HG03521 (cell line): Measurements from ENCODE around the gene ZFAND3.
"Not testable (repeated sequence)": the region's sequence is repeated elsewhere in the genome, so short reads cannot be mapped to it uniquely, and the experiment has no call there.

Experiments
- ATAC-seq: cut with Tn5 transposase; IDR thresholded peaks from one replicate; pipeline ENCODE4 v1.9.1; 2021; ENCODE audit warnings: mild to moderate bottlenecking, moderate library complexity; ENCODE audit not compliant: unreplicated experiment

Gene ZFAND3

DNA sequence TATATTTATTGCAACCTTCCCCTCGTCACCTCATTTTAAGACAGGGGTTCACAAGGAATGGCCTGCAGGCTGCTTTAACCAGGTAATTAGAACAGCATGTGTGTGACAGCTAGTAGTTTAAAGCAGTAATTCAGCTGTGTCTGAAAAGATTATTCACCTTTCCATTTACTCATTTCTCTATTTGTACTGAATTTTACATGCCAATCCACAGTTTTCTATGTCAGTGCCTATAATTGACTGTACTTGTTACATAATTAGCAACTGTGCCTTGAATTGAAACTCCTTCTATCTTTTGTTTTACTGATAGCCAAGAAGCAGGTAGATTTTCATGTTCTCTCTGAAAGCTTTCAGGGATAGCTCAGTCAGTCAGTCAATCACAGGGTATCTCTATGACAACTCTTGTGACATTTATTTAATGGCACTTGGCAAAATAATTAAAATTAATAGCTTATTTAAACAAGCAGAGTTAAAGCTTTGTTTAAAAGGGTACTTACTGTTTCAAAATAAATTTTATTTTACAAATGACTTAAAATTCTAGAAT, 214.0 kb downstream of the ZFAND3 start:
- ATAC-seq, result no peak

DNA sequence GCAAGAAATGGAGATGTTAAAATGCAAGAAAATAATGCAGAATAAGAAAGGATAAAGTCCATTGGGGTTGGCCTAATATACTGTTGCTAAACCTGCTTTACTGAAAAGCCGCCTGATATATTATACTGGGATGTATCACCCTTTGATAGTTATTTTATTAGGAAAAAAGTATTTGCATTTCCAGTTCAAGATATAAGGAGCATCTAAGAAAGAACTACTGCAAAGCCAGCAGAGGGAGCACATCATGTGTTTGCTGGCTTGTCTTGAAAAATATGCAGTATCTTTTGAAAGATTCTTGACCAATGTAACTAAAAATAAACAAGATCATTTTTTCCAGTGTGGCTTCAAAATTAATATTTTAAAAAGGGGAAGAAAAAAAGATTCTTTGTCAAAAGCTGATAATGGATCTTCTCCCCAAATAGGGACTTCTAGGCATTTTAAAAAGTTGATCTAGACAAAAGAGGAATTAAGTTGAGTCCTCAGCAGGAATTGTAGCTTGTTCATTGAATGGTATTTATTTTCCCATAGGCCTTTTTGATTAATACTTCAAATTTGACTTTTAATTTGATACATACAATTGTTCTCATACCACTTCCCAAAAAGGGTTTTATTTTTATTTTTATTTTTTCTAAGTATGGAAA, 214.9 kb downstream of the ZFAND3 start:
- ATAC-seq, result no peak

DNA sequence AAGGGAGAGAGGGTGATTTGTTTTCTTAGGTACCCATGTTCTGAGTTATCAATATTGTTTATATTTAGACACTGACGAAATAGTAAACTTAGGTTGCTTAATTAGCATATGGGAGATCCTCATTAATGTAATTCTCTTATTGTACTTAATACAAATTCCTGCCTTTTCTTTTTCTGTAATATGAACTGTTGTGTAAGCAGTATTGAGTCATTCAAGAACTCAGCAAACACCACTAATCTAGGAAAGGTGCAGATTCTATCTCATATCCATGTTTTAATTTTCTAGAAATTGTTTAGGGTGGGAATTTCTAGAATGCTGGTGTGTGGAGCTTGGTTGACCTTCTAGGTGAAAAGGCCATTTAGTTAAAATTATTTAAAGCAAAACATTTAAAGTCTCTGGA, 216.0 kb downstream of the ZFAND3 start:
- no peak for ATAC-seq

DNA sequence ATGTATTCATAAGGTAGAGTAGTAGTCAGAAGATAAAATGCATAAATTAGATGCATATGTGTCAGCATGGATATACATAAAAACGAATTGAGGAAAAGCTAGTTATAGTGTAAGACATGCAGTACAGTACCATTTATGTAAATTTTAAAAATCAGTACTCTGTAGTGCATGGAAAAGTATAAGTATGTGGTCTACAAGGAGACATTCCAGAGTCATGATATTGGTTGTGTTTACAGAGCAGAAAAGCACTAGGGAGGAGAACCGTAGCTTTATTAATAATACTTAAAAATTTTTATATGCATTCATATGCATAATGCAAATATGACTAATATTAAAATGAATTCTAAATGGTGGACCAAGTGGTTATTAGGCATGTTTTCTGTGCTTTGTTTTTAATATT, 220.0 kb downstream of the ZFAND3 start:
- ATAC-seq, result no peak

DNA sequence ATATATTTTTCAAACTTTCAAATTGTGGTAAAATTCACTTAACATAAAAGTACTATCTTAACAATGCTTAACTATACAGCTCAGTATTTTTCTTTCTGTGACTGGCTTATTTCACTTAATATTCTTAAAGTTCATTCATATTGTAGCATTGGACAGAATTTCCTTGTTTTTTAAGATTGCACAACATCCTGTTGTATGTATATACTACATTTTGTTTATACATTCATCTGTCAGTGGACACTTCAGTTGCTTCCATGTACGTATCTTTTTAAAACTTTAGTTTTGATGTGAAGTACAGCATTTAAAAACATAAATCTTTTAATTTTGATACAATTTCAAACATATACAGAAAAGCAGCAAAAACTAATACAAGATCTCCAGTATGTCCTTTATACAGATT, 220.7 kb downstream of the ZFAND3 start:
- no peak for ATAC-seq

DNA sequence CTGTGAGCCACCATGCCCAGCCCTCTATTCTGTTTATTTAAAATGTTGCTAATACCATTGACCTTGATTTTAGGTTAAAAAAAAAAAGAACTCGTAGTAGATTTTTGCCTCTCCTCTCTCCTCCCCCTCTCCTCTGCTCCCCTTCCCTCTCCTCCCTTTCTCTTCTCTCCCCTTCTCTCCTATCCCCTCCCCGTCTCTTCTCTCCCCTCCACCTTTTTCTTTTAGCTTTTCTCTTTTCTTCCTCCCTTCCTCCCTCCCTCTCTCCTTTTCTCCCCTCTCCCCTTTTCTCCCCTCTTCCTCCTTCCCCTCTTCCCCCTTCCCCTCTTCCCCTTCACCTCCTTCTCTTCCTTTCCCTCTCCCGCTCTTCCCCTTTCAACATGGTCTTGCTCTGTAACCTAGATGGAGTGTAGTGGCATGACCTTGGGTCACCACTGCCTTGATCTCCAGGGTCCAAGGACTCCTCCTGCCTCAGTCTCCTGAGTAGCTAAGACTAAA, 223.8 kb downstream of the ZFAND3 start:
- ATAC-seq, result no peak

DNA sequence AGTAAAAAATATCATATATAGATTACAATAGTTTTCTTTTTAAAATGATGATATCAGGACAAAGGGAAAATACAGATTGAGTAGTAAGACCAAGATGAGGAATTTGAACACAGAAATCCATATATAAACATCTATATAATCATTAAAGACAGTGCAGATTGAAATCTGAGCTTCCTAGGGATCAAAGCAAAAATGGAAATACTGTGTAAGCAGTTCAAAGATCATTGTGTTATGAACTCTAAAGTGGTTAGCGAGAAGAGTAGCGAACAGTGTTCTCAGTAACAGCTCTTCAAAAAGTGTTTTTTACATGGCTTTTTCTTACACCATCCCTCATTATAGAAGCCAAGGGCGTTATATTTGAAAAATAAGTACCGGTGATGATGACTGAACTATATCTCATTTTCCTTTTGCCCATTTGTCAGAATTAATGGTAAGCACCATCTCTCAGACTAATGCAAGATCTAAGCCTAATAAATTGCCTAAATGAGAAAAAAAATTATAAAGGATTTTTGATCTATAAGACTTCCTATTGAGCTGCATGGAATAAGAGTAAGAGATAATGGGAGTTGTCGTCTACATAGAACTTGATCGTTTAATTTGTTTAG, 226.3 kb downstream of the ZFAND3 start:
- ATAC-seq, result no peak

DNA sequence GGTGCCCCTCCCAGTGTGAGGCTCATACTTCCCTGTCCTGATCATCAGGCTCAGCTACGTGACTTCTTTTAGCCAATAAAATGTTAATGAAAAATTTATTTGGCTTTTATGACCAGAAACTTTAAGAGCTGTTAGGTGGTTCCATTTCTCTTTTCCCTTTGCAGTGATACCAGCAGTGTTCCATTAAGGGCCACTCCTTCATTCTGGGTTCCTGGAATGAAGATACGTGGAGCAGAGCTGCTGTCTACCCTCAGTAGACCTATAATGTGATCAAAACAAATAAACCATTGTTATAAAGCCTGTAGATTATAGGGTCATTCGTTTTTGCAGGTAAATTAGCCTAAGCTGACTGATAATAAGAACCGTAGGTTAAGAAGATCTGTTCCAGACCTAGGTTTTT, 228.0 kb downstream of the ZFAND3 start:
- ATAC-seq, result no peak

DNA sequence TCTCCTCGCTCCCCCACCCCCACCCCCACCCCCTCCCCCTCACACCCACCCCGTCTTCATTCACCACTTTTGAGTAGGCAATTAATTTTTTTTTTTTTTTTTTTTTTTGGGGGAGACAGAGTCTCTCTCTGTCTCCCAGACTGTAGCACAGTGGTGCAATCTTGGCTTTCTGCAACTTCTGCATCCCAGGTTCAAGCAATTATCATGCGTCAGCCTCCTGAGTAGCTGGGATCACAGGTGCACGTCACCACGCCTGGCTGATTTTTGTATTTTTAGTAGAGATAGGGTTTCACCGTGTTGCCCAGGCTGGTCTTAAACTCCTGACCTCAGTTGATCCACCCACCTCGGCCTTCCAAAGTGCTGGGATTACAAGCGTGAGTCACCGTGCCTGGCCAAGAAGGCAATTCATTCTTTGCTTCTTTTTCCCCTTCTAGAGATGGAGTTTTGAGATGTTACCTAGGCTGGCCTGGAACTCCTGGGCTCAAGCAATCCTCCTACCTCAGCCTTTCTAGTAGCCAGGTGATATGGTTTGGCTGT, 230.4 kb downstream of the ZFAND3 start:
- not testable (repeated sequence) for ATAC-seq

DNA sequence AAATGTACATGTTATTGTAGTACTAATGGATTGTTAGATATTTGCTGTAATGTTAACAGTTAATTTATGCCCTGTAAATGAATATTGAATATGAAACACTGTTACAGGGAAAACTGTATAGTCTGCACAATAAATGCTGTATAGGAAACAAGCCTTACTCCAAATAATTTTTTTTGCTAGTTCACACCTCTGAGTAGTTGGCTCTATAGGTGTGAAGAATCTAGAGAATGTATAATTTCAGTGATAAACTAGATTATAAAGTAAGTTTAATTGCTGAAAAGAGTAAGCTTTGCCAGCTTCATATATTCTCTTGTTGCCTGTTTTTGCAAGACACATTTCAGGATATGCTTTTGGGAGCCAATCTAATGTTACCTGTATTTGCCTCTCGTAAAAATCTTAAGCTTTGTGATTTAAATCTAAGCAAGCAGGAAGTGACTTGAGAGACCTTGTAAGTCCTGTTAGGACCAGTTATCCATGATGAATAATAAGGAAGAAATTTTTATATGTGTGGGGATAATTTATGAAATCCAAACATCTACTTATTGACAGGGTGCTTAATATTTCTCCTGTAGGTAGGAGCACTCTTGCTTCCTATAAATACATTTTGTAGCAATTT, 232.4 kb downstream of the ZFAND3 start:
- no peak for ATAC-seq

DNA sequence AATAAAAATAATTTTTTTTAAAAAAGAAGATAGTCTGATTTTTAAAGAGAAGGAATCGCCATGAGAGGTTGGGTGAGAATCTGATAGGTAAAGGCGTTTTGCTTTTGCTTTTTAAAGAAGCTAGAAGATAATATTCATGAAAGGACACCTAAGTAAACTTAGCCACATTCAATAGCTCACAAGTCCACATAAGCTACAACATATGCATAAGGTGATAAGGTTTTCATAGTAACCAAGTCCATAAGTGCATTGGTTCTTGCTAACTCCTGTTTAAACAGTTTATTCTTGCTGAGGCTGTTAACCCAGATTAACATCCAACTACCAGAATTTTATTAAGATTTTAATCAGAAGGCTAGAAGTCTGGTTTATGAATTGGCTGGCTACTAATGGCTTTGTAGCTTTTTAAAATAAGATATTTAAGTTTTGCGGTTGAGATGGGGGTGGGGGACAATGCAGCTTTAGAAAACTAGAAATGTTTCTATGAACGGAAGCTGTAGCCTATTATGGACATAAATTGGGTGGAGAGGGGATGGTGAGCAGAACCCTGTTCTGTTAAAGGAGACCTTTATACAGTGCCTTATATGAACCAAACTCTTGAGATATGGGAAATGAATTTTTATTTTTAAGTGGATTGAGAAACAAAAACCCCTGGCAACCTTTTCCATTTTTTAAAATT, 235.1 kb downstream of the ZFAND3 start:
- ATAC-seq, result no peak

DNA sequence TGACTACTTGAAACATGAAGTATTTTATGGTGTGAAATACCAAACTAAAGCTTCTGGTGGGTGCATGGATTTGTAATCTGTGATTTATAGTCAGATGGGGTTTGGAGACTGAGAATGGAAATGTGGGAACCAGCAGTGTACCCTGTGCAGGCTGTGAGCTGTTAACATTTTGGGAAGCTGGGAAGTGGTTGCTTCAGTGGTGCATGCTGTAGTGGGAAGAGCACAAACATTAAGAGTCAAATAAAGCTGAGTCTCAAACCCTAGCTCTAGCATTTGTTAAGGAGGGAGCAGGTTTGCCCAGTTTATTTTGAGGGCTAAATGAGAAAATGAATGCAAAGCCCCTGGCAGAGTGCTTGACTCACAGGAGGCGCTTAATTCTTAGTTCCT, 235.7 kb downstream of the ZFAND3 start:
- ATAC-seq, result no peak

DNA sequence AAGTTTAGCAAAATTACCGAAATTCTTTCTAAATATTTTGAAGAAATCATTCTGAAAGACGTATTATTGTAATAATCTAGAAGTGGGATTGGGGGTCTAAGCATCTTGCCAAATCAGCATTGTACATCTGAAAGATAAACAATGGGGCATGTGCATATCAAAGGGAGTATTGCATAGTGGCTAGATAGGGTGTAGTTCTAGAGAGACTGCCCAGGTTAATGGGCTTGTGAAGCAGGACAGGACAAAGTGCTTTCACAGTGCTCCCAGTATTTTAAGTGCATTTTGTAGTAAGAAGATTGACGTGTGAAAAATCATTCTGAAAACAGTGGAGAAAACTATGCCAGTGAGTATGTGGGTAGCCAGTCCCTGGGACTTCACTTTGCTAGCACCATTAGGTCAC, 236.8 kb downstream of the ZFAND3 start:
- ATAC-seq, result no peak

DNA sequence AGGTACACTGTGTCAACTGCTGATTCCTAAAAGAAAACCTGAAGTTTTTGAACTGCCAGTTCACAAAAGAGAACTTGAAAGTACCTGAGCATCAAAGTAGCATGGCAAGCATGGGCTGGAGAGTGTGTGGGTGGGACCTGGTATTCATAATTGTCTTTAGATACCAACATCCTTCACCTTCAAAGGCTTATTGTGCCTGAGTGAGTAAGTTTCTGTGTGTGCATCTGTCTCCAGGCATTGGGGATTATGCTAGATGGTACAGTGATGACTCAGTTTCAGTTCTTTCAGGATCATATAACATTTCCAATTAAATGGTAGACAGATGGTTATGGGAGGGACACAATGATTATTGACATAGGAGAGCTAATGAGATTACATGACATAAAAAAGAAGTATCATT, 238.5 kb downstream of the ZFAND3 start:
- ATAC-seq, result no peak

DNA sequence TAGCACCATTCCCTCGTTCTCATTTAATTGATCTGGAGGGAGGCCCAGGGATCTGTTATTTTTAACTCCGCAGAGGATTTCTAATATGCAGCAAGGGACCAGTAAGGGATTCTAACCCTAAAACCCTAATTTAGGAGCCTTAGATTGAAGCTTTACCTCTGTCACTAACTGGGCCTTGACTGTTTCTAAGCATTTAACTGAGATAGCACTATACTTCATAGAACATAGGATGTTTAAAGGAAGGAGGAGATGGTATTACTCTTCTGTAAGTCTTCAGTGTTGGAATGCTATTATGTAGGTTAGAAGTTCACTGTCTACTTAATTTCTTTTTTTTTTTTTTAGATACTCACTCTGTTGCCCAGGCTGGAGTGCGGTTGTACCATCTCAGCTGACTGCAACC, 242.5 kb downstream of the ZFAND3 start:
- ATAC-seq, result no peak

DNA sequence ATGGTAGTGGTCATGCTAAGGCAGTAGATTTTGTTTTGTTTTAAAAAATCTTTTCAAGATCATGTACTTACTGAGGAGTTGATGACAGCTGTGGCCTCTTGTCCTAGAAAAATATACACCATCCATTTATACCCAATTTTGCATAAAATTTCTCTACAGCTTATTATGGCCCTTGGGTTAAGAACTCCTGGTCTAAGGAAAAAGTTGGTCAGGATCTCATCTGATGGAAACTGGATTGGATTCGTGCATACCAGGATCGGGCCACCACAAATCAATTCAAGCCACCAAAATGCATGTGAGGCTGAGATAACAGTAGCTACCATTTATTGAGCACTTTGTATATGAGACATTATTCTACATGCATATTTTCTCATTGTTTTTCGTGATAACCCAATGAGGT, 244.4 kb downstream of the ZFAND3 start:
- ATAC-seq, result no peak

DNA sequence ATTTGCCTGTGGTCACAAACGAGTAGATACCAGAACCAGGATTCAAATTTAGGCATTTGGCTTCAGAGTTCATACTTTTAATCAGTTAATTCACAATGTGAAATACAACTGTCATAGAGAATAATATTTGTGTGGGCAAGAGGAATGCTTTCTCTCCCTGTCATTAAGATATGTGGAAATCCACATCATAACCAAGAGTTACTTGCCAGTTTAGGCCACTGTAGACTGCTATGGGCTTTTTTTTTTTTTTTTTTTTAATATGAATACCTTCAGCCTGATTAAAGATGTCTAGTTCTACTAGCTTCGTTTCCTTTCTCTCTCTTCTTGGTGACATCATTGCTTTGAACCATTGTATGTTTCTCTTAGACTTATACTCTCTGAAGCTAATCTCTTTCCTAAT, 244.9 kb downstream of the ZFAND3 start:
- no peak for ATAC-seq

DNA sequence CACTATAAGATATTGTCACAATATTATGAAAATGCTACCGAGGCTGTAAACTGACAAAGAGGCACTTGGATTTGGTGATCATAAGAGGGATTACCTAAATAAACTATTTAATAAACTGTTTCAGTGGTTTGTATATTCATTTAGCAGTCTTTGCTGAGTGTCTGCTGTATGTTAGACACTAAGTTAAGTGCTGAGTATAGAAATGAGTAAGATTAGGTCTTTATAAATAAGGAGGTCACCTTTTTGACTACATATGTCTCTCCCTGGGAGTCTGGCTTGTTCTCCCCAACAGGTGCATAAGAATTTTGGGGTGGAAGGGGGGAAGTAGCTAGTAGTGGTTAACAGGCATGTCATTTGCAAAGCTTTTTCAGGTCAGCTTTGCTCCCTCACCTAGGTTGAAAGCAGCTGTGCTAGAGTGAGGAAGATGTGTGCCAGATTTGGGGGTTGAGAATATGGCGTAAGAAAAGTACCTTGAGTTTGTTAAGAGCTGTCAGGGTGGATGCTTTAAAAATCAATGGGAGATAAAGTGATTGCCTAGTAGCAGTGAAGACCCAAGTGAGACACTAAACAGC, 246.3 kb downstream of the ZFAND3 start:
- ATAC-seq, result no peak

DNA sequence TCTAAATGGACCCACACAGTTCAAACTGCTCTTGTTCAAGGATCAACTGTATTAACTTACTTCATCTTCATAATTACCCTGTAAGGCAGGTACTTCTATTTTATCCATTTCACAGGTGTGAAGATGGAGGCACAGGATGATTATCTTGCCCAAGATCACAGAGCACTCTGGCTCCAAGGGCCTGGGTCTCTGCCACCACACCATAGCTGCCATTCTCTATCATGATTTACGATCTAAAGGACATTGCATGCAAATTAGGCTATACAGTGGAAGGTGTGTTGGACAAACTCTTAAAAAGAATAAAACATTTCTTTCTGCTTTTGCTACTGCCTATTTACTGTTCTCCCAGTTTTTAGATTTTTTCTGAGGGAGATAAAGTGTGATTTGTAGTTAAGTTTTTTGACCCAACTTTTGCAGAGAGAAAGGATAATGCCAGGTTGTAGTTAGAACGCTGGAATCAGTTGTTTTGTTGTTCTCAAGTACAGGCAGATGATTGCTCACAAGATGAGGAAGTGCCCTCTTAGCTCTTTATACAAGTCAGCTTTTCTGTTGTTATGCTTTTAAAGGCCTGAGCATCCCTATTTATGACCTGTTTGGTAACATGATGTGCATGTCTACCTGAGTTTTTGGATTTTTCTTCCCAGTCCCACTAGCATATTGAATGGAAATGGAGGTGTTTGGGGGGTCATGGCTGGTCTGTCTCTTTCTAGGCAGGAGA, 247.9 kb downstream of the ZFAND3 start:
- ATAC-seq, result no peak

DNA sequence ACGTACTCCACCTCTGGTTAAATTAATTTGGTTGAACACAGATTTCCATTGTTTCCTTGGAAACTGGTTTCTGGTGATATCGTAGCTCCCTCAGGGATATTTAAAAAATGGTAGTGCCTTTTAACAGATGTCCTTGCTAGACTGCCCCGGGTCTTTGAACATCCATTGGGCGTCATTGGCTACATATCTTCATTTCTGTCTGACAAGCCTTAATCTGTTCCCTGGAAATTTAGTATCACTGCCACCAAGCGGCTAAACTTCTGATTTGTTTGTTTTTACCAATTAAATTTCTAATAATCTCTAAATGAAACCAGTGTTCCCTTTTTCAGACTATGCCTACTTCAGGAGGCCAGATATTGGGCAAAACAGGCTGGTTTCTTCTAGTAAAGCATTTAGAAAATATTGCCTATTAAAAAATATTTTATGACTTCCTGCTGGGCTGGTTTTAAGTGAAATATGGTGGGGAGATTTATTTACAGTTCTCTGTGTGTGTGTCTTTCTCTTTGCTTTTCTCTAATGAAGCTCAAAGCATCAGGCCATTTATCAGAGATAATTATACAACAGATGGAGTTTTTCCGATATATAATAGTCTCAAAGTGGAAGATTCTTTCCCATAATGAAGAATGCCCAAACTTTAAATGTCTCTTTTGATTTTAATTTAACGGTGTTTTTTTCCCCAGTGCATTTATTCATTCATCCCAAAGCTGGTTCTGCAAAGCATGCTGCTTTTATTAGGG, 249.5 kb downstream of the ZFAND3 start:
- no peak for ATAC-seq
